T1000 (cell line): ENCODE data around the gene NPB.

Experiments used
- DNase-seq: peaks from one replicate; lab custom pipeline; 2025; ENCODE audit warnings: mixed read lengths; lab: John Stamatoyannopoulos, UW

Gene NPB

GRCh38 chr17:81869221-81870130, 32.6 kb upstream of the NPB start:
- peak; percentile 61 for DNase-seq

GRCh38 chr17:81870131-81870980, 31.7 kb upstream of the NPB start:
- DNase-seq = no peak

GRCh38 chr17:81870981-81871386, 31.1 kb upstream of the NPB start, which contains the start of gene ARHGDIA:
Gene ARHGDIA (minus strand): TSS chr17:81871337. CDS start chr17:81869930, 1,407 bp downstream.
- no peak for DNase-seq

GRCh38 chr17:81871387-81872230, 30.4 kb upstream of the NPB start:
- DNase-seq = peak; percentile 86

DNA sequence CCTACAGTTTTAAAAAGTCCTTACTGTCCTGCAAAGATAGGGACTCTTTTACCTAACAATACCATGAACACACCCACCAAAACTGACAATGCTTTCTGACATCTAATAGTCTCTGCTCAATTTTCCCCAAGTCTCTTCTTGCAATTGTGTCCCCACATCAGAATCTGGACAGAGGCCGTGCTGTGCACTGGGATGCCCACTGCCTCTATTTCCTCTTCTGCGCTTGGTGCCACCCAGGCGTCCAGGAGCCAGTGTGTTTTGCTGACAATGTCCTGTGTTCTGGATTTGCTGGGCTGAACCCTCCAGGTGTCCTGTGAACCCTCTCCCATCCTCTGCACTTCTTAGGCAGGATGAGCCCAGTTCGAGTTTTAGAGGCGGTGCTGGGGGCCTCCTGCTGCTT, 24.5 kb upstream of the NPB start:
- no peak for DNase-seq

DNA sequence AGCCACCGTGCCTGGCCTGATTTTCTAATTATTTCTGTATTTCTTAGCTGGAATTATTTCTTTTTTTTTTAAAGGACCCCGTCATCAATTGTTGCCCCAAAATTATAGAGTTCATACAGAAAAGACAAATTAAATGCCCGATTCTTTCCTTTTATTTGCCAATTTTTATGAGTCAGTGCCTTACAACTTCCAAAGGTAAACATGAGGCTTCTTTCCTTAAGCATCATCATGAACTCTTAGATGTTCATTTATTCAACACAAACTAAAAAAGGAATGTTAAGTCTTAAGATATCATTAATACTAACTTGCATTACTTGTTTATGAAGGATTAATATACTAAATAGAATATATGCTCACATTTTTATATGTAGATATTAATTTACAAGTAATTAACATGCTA, 23.7 kb upstream of the NPB start:
- DNase-seq = no peak

DNA sequence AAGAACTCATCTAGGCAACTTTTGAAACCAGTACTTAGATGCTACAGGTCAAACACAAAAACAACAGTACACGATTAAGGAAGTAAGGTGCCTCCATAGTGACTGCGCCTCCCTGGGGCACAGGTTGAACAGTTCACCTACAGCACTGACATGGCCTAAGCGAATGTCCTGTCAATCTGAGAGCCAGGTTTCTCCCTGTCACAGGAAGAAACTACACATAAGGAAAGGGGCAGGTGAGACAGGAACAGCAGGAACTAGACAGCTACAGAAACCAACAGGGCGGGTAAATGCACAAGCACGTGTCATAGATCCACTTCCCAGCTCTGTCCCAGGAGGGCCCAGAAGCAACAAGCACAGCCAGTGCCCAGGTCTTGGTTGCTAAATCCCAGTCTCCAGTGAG, 22.9 kb upstream of the NPB start:
- no peak for DNase-seq

- DNase-seq = no peak
Measured at GRCh38 chr17:81884520-81884919, 17.5 kb upstream of the NPB start.

GRCh38 chr17:81884968-81885367, 17.1 kb upstream of the NPB start:
- DNase-seq = no peak

GRCh38 chr17:81885454-81885853, 16.6 kb upstream of the NPB start:
- DNase-seq = no peak

DNA sequence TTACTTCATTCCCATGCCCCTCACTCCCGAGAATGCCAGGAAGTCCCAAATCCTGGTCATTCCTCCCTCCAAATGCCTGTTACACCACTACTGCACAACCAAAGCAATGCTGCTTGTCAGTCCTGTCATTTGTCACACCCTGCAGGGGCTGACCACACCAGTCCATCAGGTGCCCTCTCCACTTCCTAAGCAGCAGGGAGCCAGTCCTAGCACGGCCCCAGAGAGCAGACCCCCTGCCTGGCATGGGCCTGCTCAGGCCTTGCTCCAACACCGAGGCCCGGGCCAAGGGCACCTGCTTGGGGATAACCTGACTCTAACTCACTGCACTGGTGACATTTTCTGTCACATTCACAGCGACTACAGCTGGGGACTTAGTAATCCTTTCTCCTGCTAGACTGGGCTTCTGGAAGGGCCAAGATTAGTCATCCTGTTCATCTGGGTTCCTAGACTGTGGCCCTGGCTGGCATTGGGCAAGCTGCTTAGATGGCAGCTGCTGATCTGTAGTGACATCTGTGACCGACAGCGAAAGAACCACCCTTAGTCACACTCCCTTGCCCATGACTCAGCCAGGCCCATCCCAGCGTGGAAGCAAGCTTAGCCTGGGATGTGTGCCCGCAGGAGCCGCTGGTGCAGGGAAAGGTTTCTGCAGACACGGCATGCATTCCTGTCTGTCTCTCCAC, 16.0 kb upstream of the NPB start:
- peak; percentile 62 for DNase-seq

DNA sequence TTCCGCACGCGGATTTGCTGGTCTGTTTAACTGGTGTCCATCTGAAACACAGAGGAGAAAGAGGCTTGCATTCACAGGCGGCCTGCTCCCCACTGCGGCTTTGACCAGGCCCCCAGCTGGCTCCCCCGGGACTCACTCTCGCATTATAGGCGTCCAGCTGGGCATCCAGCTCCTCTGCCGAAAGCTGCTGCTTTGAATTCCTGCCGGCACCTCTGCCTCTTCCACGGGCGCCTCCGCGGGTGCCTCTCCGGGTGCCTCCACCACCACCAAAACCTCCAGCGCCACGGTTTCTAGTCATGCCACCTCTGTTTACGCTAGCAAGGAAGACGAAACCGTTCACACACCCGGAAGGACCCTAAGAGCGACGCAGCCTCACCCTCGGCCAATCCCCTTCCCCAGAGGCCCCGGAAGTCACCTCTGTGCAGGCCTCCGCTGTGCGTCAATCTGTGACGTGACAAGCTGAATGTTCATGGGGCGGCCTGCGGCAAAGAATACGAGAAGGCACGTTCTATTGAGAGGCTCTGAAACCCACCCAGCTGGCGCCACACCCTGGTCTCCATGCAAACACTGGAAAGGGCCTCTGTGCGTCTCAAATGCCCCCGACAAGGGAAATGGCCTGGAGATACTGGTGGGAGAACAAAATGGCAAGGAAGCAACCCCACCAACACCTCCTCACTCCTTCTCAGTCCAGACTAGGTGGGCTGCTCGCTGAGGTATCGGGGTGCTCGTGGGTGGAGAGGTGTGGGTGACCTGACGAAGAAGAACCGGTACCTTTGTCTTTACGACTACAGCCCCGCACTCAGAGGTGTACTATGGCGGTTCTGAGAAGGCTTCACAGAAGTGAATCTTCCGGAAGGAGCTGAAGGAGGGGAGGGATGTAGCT, 13.7 kb upstream of the NPB start:
- no peak for DNase-seq

- DNase-seq = no peak
Measured at GRCh38 chr17:81888988-81889595, 12.9 kb upstream of the NPB start.

GRCh38 chr17:81889602-81890001, 12.4 kb upstream of the NPB start:
- no peak for DNase-seq

DNA sequence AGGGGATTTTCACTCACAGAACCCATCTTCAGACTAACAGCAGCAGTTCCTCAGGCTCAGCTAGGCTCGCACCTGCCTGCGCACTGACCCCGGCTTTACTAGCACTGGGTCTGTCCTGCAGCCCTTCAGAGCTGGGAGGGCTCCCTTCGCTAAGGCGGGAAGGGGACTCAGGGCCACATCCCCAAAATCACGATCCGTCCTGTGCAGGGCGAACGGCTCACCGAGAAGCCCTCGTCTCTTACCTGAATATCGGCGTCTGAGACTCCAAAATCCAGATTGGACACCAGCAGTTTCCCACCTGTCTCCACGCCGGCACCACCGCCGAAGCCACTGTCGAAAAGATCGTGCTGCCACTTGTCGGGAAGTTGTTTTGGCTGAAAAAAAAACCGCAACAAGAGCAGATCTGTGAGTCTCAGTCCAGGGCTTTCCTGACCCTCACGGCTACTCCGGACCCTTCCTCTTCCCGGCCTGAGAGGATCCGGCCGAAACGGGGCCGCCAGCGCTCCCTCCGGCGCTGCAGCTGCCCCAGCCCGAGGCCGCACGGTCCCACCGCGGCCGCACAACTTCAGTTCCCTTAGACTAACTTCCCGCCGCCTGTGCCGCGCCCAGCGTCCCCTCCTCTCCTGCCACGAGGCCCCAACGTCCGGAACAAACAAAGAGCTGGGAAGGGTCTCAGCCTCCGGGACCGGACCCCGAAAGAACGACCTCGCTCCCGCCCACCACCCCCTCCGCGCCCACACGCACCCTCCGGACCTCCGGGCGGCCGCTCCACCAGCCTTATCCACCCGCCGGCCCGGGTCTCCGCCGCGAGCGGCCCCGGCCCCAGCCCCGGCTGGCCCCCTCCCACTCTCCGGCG, 11.4 kb upstream of the NPB start:
- no peak for DNase-seq

DNA sequence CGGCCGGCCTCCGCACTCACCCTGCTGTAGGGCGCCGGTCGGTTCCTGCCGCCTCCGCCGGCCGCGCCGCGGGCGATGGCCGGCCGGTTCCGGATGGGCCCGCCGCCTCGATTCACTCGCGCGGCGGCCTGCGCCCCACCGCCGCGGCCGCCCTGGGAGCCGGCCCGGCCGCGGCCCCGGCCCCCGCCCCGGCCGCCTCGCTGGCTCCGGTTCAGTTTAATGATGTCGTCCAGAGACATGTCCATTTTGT, 10.8 kb upstream of the NPB start:
- DNase-seq = no peak

- DNase-seq = no peak
Measured at GRCh38 chr17:81895400-81895799, 6.6 kb upstream of the NPB start.

DNA sequence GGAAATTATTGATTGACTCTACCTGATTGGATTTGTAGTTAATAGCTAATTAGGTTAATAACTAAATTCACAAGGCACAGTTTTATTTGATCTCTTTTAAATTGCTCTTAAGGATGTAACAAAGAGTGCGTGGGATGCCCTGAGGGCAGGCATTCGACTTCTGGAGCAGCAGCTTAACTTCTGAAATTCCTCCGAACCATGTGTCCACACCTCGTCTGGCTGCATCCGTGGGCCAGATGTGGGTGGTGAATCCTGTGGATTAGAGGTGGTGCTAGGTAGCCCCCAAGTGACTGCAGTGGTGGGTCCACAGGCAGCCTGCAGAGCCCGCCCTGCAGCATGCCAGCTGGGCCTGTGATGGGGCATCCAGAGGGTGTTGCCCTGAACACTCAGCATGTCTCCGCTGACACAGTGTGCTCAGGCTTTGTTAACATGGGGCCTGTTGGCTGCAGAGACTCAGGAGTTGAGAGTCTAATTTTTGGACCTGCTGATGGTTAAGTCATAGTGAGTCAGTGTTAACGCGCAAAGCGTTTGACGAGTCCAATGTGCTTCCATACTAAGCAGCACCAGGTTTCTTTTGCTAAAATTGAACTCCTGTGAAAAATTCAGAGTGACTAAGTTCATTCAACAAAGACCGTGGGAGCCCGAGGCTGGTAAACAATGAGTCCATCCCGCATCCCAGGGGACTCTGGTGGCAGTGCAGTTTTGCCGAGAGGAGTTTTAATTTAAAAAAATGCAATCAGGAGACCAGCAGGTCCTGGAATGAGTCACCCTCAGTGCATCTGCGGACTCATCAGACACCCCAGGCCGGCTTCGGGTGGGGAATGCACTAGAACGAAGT, 3.8 kb upstream of the NPB start:
- DNase-seq = peak; percentile 91
